GM19351 (cell line): ENCODE measurements around the gene PRR22.

Experiments
- ATAC-seq: cut with Tn5 transposase; IDR thresholded peaks from one replicate; pipeline ENCODE4 v1.9.1; 2021; ENCODE audit warnings: mild to moderate bottlenecking, moderate library complexity; ENCODE audit not compliant: unreplicated experiment

The PRR22 gene

GRCh38 chr19:5784581-5785147, at the start of gene PRR22:
Gene PRR22 (minus strand): TSS chr19:5784746. CDS start chr19:5784660, 86 bp downstream.
- ATAC-seq, result no peak

GRCh38 chr19:5832527-5833216, 48.1 kb upstream of the PRR22 start:
- ATAC-seq, result no peak

- ATAC-seq, result no peak
Measured at GRCh38 chr19:5832061-5832460, 47.5 kb upstream of the PRR22 start.

- ATAC-seq, result no peak
Measured at GRCh38 chr19:5831159-5831558, 46.6 kb upstream of the PRR22 start.

- ATAC-seq, result no peak
Measured at GRCh38 chr19:5829567-5830310, 45.2 kb upstream of the PRR22 start.

GRCh38 chr19:5828661-5829566, 44.4 kb upstream of the PRR22 start:
- no peak for ATAC-seq

- ATAC-seq, result peak; percentile 65
Measured at GRCh38 chr19:5827891-5828660, 43.5 kb upstream of the PRR22 start.

GRCh38 chr19:5827342-5827890, 42.9 kb upstream of the PRR22 start:
- ATAC-seq, result no peak

GRCh38 chr19:5826531-5827341, 42.2 kb upstream of the PRR22 start:
- ATAC-seq, result no peak

GRCh38 chr19:5825178-5825577, 40.6 kb upstream of the PRR22 start:
- no peak for ATAC-seq

GRCh38 chr19:5824751-5825150, 40.2 kb upstream of the PRR22 start:
- no peak for ATAC-seq

GRCh38 chr19:5823579-5824281, 39.2 kb upstream of the PRR22 start:
- no peak for ATAC-seq

GRCh38 chr19:5822181-5822844, 37.8 kb upstream of the PRR22 start:
- ATAC-seq, result no peak

GRCh38 chr19:5821521-5822180, 37.1 kb upstream of the PRR22 start:
- no peak for ATAC-seq

- no peak for ATAC-seq
Measured at GRCh38 chr19:5820785-5821184, 36.2 kb upstream of the PRR22 start.

- no peak for ATAC-seq
Measured at GRCh38 chr19:5818594-5818993, 34.0 kb upstream of the PRR22 start.

- no peak for ATAC-seq
Measured at GRCh38 chr19:5817218-5817617, 32.7 kb upstream of the PRR22 start.

GRCh38 chr19:5814852-5815246, 30.3 kb upstream of the PRR22 start:
- no peak for ATAC-seq
